Measurements from ENCODE around the gene BCAM.

The BCAM gene

GRCh38 chr19:44822670-44823372 is 13.9 kb downstream of the BCAM start:
- TF ChIP-seq POLR2AphosphoS5 (IDR thresholded peaks at IDR 0.05; ENCODE audit: low read depth, low read length) (no peak), TAF1 (IDR thresholded peaks at IDR 0.05; ENCODE audit: borderline replicate concordance, insufficient read depth, low read length) (no peak), FOXP2 (optimal IDR thresholded peaks at IDR 0.05; ENCODE audit: borderline replicate concordance, extremely low read depth, extremely low read length, insufficient read depth) (no peak), SIN3A (IDR thresholded peaks at IDR 0.05; ENCODE audit: borderline replicate concordance, insufficient read depth, low read length) (no peak), REST (IDR thresholded peaks at IDR 0.05; ENCODE audit: insufficient read depth in 1 of 2, low read depth in 2 of 2, low read length in 2 of 2) (no peak)

- no peak for TF ChIP-seq REST (IDR thresholded peaks at IDR 0.05; ENCODE audit: insufficient read depth in 1 of 2, low read depth in 2 of 2, low read length in 2 of 2)
- TF ChIP-seq TAF1 (IDR thresholded peaks at IDR 0.05; ENCODE audit: borderline replicate concordance, insufficient read depth, low read length), result no peak
- TF ChIP-seq FOXP2 (optimal IDR thresholded peaks at IDR 0.05; ENCODE audit: borderline replicate concordance, extremely low read depth, extremely low read length, insufficient read depth), result no peak
- no peak for TF ChIP-seq SIN3A (IDR thresholded peaks at IDR 0.05; ENCODE audit: borderline replicate concordance, insufficient read depth, low read length)
- TF ChIP-seq POLR2AphosphoS5 (IDR thresholded peaks at IDR 0.05; ENCODE audit: low read depth, low read length), result no peak
Measured at GRCh38 chr19:44823373-44823698, 14.4 kb downstream of the BCAM start.

- TF ChIP-seq SIN3A (IDR thresholded peaks at IDR 0.05; ENCODE audit: borderline replicate concordance, insufficient read depth, low read length), result no peak
- no peak for TF ChIP-seq FOXP2 (optimal IDR thresholded peaks at IDR 0.05; ENCODE audit: borderline replicate concordance, extremely low read depth, extremely low read length, insufficient read depth)
- no peak for TF ChIP-seq POLR2AphosphoS5 (IDR thresholded peaks at IDR 0.05; ENCODE audit: low read depth, low read length)
- TF ChIP-seq REST (IDR thresholded peaks at IDR 0.05; ENCODE audit: insufficient read depth in 1 of 2, low read depth in 2 of 2, low read length in 2 of 2), result no peak
- TF ChIP-seq TAF1 (IDR thresholded peaks at IDR 0.05; ENCODE audit: borderline replicate concordance, insufficient read depth, low read length), result no peak
Measured at GRCh38 chr19:44824761-44825160, 15.9 kb downstream of the BCAM start.

- TF ChIP-seq SIN3A (IDR thresholded peaks at IDR 0.05; ENCODE audit: borderline replicate concordance, insufficient read depth, low read length) (no peak), FOXP2 (optimal IDR thresholded peaks at IDR 0.05; ENCODE audit: borderline replicate concordance, extremely low read depth, extremely low read length, insufficient read depth) (no peak), POLR2AphosphoS5 (IDR thresholded peaks at IDR 0.05; ENCODE audit: low read depth, low read length) (no peak), TAF1 (IDR thresholded peaks at IDR 0.05; ENCODE audit: borderline replicate concordance, insufficient read depth, low read length) (no peak), REST (IDR thresholded peaks at IDR 0.05; ENCODE audit: insufficient read depth in 1 of 2, low read depth in 2 of 2, low read length in 2 of 2) (no peak)
Measured at GRCh38 chr19:44839276-44839675, 30.4 kb downstream of the BCAM start.
